ENCODE data around the gene EPS8.
"Not testable (repeated sequence)": the region's sequence is repeated elsewhere in the genome, so short reads cannot be mapped to it uniquely, and the experiment has no call there.

Gene EPS8

GRCh38 chr12:15772405-15773018, 16.7 kb downstream of the EPS8 start:
- H3K27ac ChIP-seq = no peak overlapping the region
- TF ChIP-seq CTCF (conservative IDR thresholded peaks at IDR 0.05) (peak; percentile 78), ZFX (IDR thresholded peaks at IDR 0.05) (no peak)

GRCh38 chr12:15770581-15770980, 18.6 kb downstream of the EPS8 start:
- no peak overlapping the region for H3K27ac ChIP-seq
- TF ChIP-seq ZFX (IDR thresholded peaks at IDR 0.05) (no peak), CTCF (conservative IDR thresholded peaks at IDR 0.05) (no peak)

GRCh38 chr12:15770021-15770420, 19.2 kb downstream of the EPS8 start:
- TF ChIP-seq CTCF (conservative IDR thresholded peaks at IDR 0.05) (no peak), ZFX (IDR thresholded peaks at IDR 0.05) (no peak)
- H3K27ac ChIP-seq = no peak overlapping the region

- no peak overlapping the region for H3K27ac ChIP-seq
- TF ChIP-seq ZFX (IDR thresholded peaks at IDR 0.05) (no peak), CTCF (conservative IDR thresholded peaks at IDR 0.05) (no peak)
These were observed 19.6 kb downstream of the EPS8 start for GRCh38 chr12:15769586-15769985.

- no peak overlapping the region for H3K27ac ChIP-seq
- TF ChIP-seq ZFX (IDR thresholded peaks at IDR 0.05) = no peak
- no peak for TF ChIP-seq CTCF (conservative IDR thresholded peaks at IDR 0.05)
These were observed 21.9 kb downstream of the EPS8 start for GRCh38 chr12:15767301-15767700.

GRCh38 chr12:15763328-15763727, 25.9 kb downstream of the EPS8 start:
- TF ChIP-seq CTCF (conservative IDR thresholded peaks at IDR 0.05) = no peak
- TF ChIP-seq ZFX (IDR thresholded peaks at IDR 0.05) = no peak
- no peak overlapping the region for H3K27ac ChIP-seq

- not testable (repeated sequence) for H3K27ac ChIP-seq
These were observed 27.0 kb downstream of the EPS8 start for GRCh38 chr12:15762162-15762561.

GRCh38 chr12:15757553-15758255, 31.5 kb downstream of the EPS8 start:
- TF ChIP-seq CTCF (conservative IDR thresholded peaks at IDR 0.05) (no peak), ZFX (IDR thresholded peaks at IDR 0.05) (no peak)
- no peak overlapping the region for H3K27ac ChIP-seq

Data from C4-2B (cell line).